GM23248 (cell line): ENCODE data around the gene EYA3.

ENCODE experiments used
- EZH2 ChIP-seq: fragments of 200-600 bp; sonication (generic); IDR thresholded peaks from 2 replicates; pipeline ENCODE4 v1.6.1; 2018; ENCODE audit warnings: antibody characterized with exemption, mild to moderate bottlenecking; ENCODE audit not compliant: insufficient read depth, poor library complexity, severe bottlenecking
- EZH2phosphoT487 ChIP-seq: fragments of 200-600 bp; sonication (generic); IDR thresholded peaks from 2 replicates; pipeline ENCODE4 v1.6.1; 2018; ENCODE audit warnings: antibody characterized with exemption, moderate library complexity, mild to moderate bottlenecking, low read depth; ENCODE audit not compliant: insufficient read depth

GRCh38 chr1:28112388-28113241, 24.2 kb upstream of the EYA3 start:
- TF ChIP-seq EZH2 (no peak), EZH2phosphoT487 (no peak)
